GM23338 (cell line): ENCODE data around the gene ZBTB20. TPM values are rescaled to one million over a fixed set of nuclear protein-coding genes. Genes with fewer than 3 reads are reported as not detected.

Experiments used
- ATAC-seq: fragments of 200-7000 bp; cut with Tn5 transposase; 3 replicates; pipeline ENCODE4 v1.9.1; 2020
- DNase-seq: peaks from one replicate; pipeline ENCODE4 v3.0.0-alpha.2; 2015; ENCODE audit warnings: low spot score
- H2AFZ ChIP-seq: fragments of 200-600 bp; sonication (generic); 2 replicates; pipeline ENCODE4 v1.8.0; 2016; ENCODE audit warnings: antibody characterized with exemption, mild to moderate bottlenecking, moderate library complexity
- H3F3A ChIP-seq: fragments of 200-600 bp; sonication (generic); replicated peaks from 2 replicates; pipeline ENCODE4 v1.8.0; 2017; ENCODE audit warnings: antibody characterized with exemption, mixed run types, low read depth
- H3K27ac ChIP-seq: fragments of 200-600 bp; sonication (generic); 2 replicates; pipeline ENCODE4 v1.6.1; 2016; ENCODE audit warnings: low read depth
- H3K27me3 ChIP-seq: fragments of 200-600 bp; sonication (generic); 2 replicates; pipeline ENCODE4 v1.8.0; 2016; ENCODE audit warnings: mild to moderate bottlenecking, mixed run types, moderate library complexity; ENCODE audit not compliant: insufficient read depth
- H3K36me3 ChIP-seq: fragments of 200-600 bp; sonication (generic); 2 replicates; pipeline ENCODE4 v1.8.0; 2016; ENCODE audit warnings: mild to moderate bottlenecking; ENCODE audit not compliant: insufficient read depth
- H3K4me1 ChIP-seq: fragments of 200-600 bp; sonication (generic); 2 replicates; pipeline ENCODE4 v1.8.0; 2016; ENCODE audit warnings: mild to moderate bottlenecking, moderate library complexity; ENCODE audit not compliant: insufficient read depth
- H3K4me2 ChIP-seq: fragments of 200-600 bp; sonication (generic); 2 replicates; pipeline ENCODE4 v1.7.1; 2017; ENCODE audit warnings: mixed run types
- H3K4me3 ChIP-seq: fragments of 200-600 bp; sonication (generic); 2 replicates; pipeline ENCODE4 v1.6.1; 2016; ENCODE audit warnings: mixed run types
- H3K79me2 ChIP-seq: fragments of 200-600 bp; sonication (generic); replicated peaks from 2 replicates; pipeline ENCODE4 v1.8.0; 2017; ENCODE audit warnings: mild to moderate bottlenecking; ENCODE audit not compliant: insufficient read depth
- H3K9me2 ChIP-seq: fragments of 200-600 bp; sonication (generic); 2 replicates; pipeline ENCODE4 v1.8.0; 2017; ENCODE audit not compliant: insufficient read depth
- H4K20me1 ChIP-seq: fragments of 200-600 bp; sonication (generic); replicated peaks from 2 replicates; pipeline ENCODE4 v1.8.0; 2017; ENCODE audit warnings: mild to moderate bottlenecking; ENCODE audit not compliant: insufficient read depth
- H3K27ac Mint-ChIP-seq: 2 replicates; pipeline ENCODE4 v1.8.0; 2020; ENCODE audit warnings: inconsistent platforms, mild to moderate bottlenecking, moderate library complexity, mixed read lengths
- H3K27me3 Mint-ChIP-seq: 3 replicates; pipeline ENCODE4 v1.8.0; 2022; ENCODE audit warnings: low read depth, mild to moderate bottlenecking, moderate library complexity, mixed read lengths, inconsistent platforms; ENCODE audit not compliant: insufficient read depth, poor library complexity
- H3K36me3 Mint-ChIP-seq: 3 replicates; pipeline ENCODE4 v1.8.0; 2021; ENCODE audit warnings: low read depth, mild to moderate bottlenecking, inconsistent platforms, moderate library complexity, mixed read lengths
- H3K4me1 Mint-ChIP-seq: 3 replicates; pipeline ENCODE4 v1.8.0; 2020; ENCODE audit warnings: mild to moderate bottlenecking, inconsistent platforms, mixed read lengths
- H3K4me3 Mint-ChIP-seq: 3 replicates; pipeline ENCODE4 v1.8.0; 2021; ENCODE audit warnings: moderate library complexity, mild to moderate bottlenecking, inconsistent platforms, mixed read lengths
- H3K9me3 Mint-ChIP-seq: 3 replicates; pipeline ENCODE4 v1.8.0; 2020; ENCODE audit warnings: moderate library complexity, mild to moderate bottlenecking, inconsistent platforms, mixed read lengths
- CREB1 ChIP-seq: fragments of 250-450 bp; sonication (Bioruptor Pico); IDR thresholded peaks from 2 replicates; pipeline ENCODE4 v1.5.0; 2020; ENCODE audit warnings: low read depth, mild to moderate bottlenecking, moderate library complexity
- CTCF ChIP-seq, 2 experiments: fragments of 200-600 bp in 1 of 2; sonication (generic) in 1 of 2; conservative IDR thresholded peaks; 2 replicates each; pipeline versions ENCODE4 v1.5.1 to v1.6.1; 2016 to 2017; ENCODE audit warnings: antibody characterized with exemption in 2 of 2, low read depth in 2 of 2, mild to moderate bottlenecking in 2 of 2, moderate library complexity in 1 of 2
- EZH2 ChIP-seq: fragments of 200-600 bp; sonication (generic); IDR thresholded peaks from one replicate; pipeline ENCODE4 v1.8.0; 2017; ENCODE audit warnings: antibody characterized with exemption, mild to moderate bottlenecking, low read depth; ENCODE audit not compliant: unreplicated experiment
- EZH2phosphoT487 ChIP-seq: fragments of 200-600 bp; sonication (generic); IDR thresholded peaks from one replicate; pipeline ENCODE4 v1.8.1; 2018; ENCODE audit warnings: antibody characterized with exemption; ENCODE audit not compliant: unreplicated experiment
- JUNB ChIP-seq: IDR thresholded peaks from one replicate; pipeline ENCODE4 v1.6.1; 2016; ENCODE audit warnings: antibody characterized with exemption; ENCODE audit not compliant: unreplicated experiment
- NANOG ChIP-seq: IDR thresholded peaks from 2 replicates; pipeline ENCODE4 v1.6.1; 2016; ENCODE audit warnings: antibody characterized with exemption, borderline replicate concordance
- POLR2AphosphoS5 ChIP-seq: IDR thresholded peaks from 2 replicates; pipeline ENCODE4 v1.6.1; 2016; ENCODE audit warnings: antibody characterized with exemption, low read depth
- ZNF114 ChIP-seq: fragments of 250-450 bp; sonication (Bioruptor Pico); IDR thresholded peaks from 2 replicates; pipeline ENCODE4 v1.5.0; 2020; ENCODE audit warnings: mild to moderate bottlenecking, moderate library complexity
- ZNF331 ChIP-seq: fragments of 250-450 bp; sonication (Bioruptor Pico); IDR thresholded peaks from 2 replicates; pipeline ENCODE4 v1.5.0; 2020; ENCODE audit warnings: low read depth, mild to moderate bottlenecking, moderate library complexity
- polyA plus RNA-seq: library from polyadenylated mRNA; unstranded; fragments of >200 nt; fragmentation: Nextera tagmentation; extraction: Ambion mirVana; gene quantifications from 2 replicates; pipeline ENCODE4 v1.2.1, GENCODE V29; 2016
- total RNA-seq: library from RNA; depleted of rRNA; stranded (reverse); fragments of >200 nt; shearing (Covaris generic); gene quantifications from 2 replicates; pipeline ENCODE4 v1.2.3, GENCODE V29; 2014
- TF ChIP-seq, protein P1 (sequence below): IDR thresholded peaks from 2 replicates; pipeline ENCODE4 v1.6.1; 2016; ENCODE audit warnings: antibody characterized with exemption
- TF ChIP-seq, protein P2 (sequence below): IDR thresholded peaks from one replicate; pipeline ENCODE4 v1.6.1; 2018; ENCODE audit warnings: antibody characterized with exemption; ENCODE audit not compliant: unreplicated experiment

ZBTB20 gene
- total and polyA plus RNA-seq, 2 experiments from 2014 or later: 2.0 to 3.3 TPM

GRCh38 chr3:114886905-114887304, 260.2 kb downstream of the ZBTB20 start (continued):
- TF ChIP-seq CTCF (conservative IDR thresholded peaks at IDR 0.05; ENCODE audit: low read depth in 2 of 2) (no peak), EZH2 (no peak), POLR2AphosphoS5 (no peak)

- Histone ChIP-seq H3K27me3 (no peaks in the 10 kb centered on the region), H3K9me2 (no peaks in the 10 kb centered on the region), H4K20me1 (no peaks in the 10 kb centered on the region), H3K4me3 (no peak overlapping the region), H3F3A (no peaks in the 10 kb centered on the region), H3K4me2 (no peak overlapping the region), H3K79me2 (no peaks in the 10 kb centered on the region), H3K27ac (no peak overlapping the region), H3K4me1 (peaks cover 7% of the 10 kb centered on the region; the same call in 1 of the 2 replicates), H3K36me3 (no peaks in the 10 kb centered on the region), H2AFZ (no peak overlapping the region)
- no peak overlapping the region for H3K27ac Mint-ChIP-seq
- no peaks in the 10 kb centered on the region for H3K9me3 Mint-ChIP-seq
- DNase-seq (no peak), ATAC-seq (no peak)
- peaks cover 4% of the 10 kb centered on the region; the same call in 2 of the 3 replicates for H3K4me1 Mint-ChIP-seq
- no peak overlapping the region for H3K4me3 Mint-ChIP-seq
- H3K36me3 Mint-ChIP-seq: no peaks in the 10 kb centered on the region
- TF ChIP-seq NANOG (no peak), EZH2phosphoT487 (no peak), ZNF114 (no peak), ZNF331 (CRISPR knock-in tag) (no peak), JUNB (no peak), CREB1 (CRISPR knock-in tag) (no peak)
- TF ChIP-seq, protein P1, sequence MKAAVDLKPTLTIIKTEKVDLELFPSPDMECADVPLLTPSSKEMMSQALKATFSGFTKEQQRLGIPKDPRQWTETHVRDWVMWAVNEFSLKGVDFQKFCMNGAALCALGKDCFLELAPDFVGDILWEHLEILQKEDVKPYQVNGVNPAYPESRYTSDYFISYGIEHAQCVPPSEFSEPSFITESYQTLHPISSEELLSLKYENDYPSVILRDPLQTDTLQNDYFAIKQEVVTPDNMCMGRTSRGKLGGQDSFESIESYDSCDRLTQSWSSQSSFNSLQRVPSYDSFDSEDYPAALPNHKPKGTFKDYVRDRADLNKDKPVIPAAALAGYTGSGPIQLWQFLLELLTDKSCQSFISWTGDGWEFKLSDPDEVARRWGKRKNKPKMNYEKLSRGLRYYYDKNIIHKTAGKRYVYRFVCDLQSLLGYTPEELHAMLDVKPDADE: no peak
- TF ChIP-seq, protein P2, sequence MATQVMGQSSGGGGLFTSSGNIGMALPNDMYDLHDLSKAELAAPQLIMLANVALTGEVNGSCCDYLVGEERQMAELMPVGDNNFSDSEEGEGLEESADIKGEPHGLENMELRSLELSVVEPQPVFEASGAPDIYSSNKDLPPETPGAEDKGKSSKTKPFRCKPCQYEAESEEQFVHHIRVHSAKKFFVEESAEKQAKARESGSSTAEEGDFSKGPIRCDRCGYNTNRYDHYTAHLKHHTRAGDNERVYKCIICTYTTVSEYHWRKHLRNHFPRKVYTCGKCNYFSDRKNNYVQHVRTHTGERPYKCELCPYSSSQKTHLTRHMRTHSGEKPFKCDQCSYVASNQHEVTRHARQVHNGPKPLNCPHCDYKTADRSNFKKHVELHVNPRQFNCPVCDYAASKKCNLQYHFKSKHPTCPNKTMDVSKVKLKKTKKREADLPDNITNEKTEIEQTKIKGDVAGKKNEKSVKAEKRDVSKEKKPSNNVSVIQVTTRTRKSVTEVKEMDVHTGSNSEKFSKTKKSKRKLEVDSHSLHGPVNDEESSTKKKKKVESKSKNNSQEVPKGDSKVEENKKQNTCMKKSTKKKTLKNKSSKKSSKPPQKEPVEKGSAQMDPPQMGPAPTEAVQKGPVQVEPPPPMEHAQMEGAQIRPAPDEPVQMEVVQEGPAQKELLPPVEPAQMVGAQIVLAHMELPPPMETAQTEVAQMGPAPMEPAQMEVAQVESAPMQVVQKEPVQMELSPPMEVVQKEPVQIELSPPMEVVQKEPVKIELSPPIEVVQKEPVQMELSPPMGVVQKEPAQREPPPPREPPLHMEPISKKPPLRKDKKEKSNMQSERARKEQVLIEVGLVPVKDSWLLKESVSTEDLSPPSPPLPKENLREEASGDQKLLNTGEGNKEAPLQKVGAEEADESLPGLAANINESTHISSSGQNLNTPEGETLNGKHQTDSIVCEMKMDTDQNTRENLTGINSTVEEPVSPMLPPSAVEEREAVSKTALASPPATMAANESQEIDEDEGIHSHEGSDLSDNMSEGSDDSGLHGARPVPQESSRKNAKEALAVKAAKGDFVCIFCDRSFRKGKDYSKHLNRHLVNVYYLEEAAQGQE: no peak
- H3K27me3 Mint-ChIP-seq: no peaks in the 10 kb centered on the region
Measured at GRCh38 chr3:114884213-114884923, 262.7 kb downstream of the ZBTB20 start.
